ENCODE data around the gene ERICH4. TPM values are rescaled to one million over a fixed set of nuclear protein-coding genes. Genes with fewer than 3 reads are reported as not detected.
"Not testable (repeated sequence)": the region's sequence is repeated elsewhere in the genome, so short reads cannot be mapped to it uniquely, and the experiment has no call there.

The ERICH4 gene
- total and polyA plus RNA-seq, 3 donors from 2014 or later = 0.61 to 1.8 TPM; not detected in 1

- no peak for TF ChIP-seq CTCF (IDR thresholded peaks at IDR 0.05)
- no peak for TF ChIP-seq POLR2A (IDR thresholded peaks at IDR 0.05)
- Histone ChIP-seq H3K9me3 (no peaks in the 10 kb centered on the region), H3K27me3 (no peaks in the 10 kb centered on the region), H3K36me3 (ENCODE audit: low read depth, missing control alignments) (no peaks in the 10 kb centered on the region), H3K4me3 (no peak overlapping the region), H3K27ac (peak overlapping the region in 1 of 2 donors; percentile 58), H3K4me1 (no peaks in the 10 kb centered on the region)
- WGBS, 2 donors = 51 to 55% methylated on average over 12 of the region's 12 CpGs
- intact Hi-C loops (cut with DNase I; ENCODE audit: low total_unique reads) = no loop called here
- DNase-seq = peak; percentile 45
Observed at GRCh38 chr19:41480336-41480735, 37.4 kb downstream of the ERICH4 start.

GRCh38 chr19:41484822-41485221, 41.9 kb downstream of the ERICH4 start:
- Histone ChIP-seq H3K4me1 (no peaks in the 10 kb centered on the region), H3K4me3 (no peak overlapping the region), H3K27ac (no peak overlapping the region), H3K36me3 (ENCODE audit: low read depth, missing control alignments) (no peaks in the 10 kb centered on the region), H3K9me3 (no peaks in the 10 kb centered on the region), H3K27me3 (no peaks in the 10 kb centered on the region)
- no peak for DNase-seq
- 82 to 87% methylated on average over 4 of the region's 4 CpGs for WGBS, 2 donors
- TF ChIP-seq CTCF (IDR thresholded peaks at IDR 0.05) = no peak
- no peak for TF ChIP-seq POLR2A (IDR thresholded peaks at IDR 0.05)
- intact Hi-C loops (cut with DNase I; ENCODE audit: low total_unique reads) = no loop called here

- intact Hi-C loops (cut with DNase I; ENCODE audit: low total_unique reads); H3K9me3 ChIP-seq; H3K27me3 ChIP-seq; H3K4me1 ChIP-seq; H3K4me3 ChIP-seq; DNase-seq; H3K27ac ChIP-seq; H3K36me3 ChIP-seq (ENCODE audit: low read depth, missing control alignments): not testable (repeated sequence)
- WGBS, 2 donors = 92 to 93% methylated on average over 4 of the region's 4 CpGs
Observed at GRCh38 chr19:41486953-41487352, 44.0 kb downstream of the ERICH4 start.

- intact Hi-C loops (cut with DNase I; ENCODE audit: low total_unique reads) = no loop called here
- Histone ChIP-seq H3K36me3 (ENCODE audit: low read depth, missing control alignments) (no peaks in the 10 kb centered on the region), H3K4me3 (no peak overlapping the region), H3K27me3 (no peaks in the 10 kb centered on the region), H3K9me3 (no peaks in the 10 kb centered on the region), H3K4me1 (no peaks in the 10 kb centered on the region), H3K27ac (no peak overlapping the region)
- DNase-seq = no peak
- 94 to 95% methylated on average over 5 of the region's 5 CpGs for WGBS, 2 donors
- TF ChIP-seq POLR2A (IDR thresholded peaks at IDR 0.05) (no peak), CTCF (IDR thresholded peaks at IDR 0.05) (no peak)
Observed at GRCh38 chr19:41492843-41493242, 49.9 kb downstream of the ERICH4 start.

Small RNAs within 50 kb of the gene (small RNA-seq; reads per million reads assigned to genes)
- gene RF00017 = 0 reads per million in 2 donors

Other genes with a start within 250 kb of the ERICH4 start
- 1 to 10 TPM; 1.4 to 2.0 TPM for gene CYP2S1, start 249.9 kb upstream of the ERICH4 start, total RNA-seq
- gene CYP2S1, start 249.9 kb upstream of the ERICH4 start, polyA plus RNA-seq (ENCODE audit: insufficient read depth, low read depth, low replicate concordance) = 1.6 TPM
- gene AXL, start 223.9 kb upstream of the ERICH4 start, total RNA-seq = 100 to 1,000 TPM in 1 of 2 donors, 10 to 100 TPM in 1; 98.2 to 150 TPM
- 56.0 TPM for gene AXL, start 223.9 kb upstream of the ERICH4 start, polyA plus RNA-seq (ENCODE audit: insufficient read depth, low read depth, low replicate concordance)
- 100 to 1,000 TPM; 192 to 197 TPM for gene HNRNPUL1, start 178.8 kb upstream of the ERICH4 start, total RNA-seq
- gene HNRNPUL1, start 178.8 kb upstream of the ERICH4 start, polyA plus RNA-seq (ENCODE audit: insufficient read depth, low read depth, low replicate concordance) = 230 TPM
- 10 to 100 TPM; 36.2 to 40.2 TPM for gene CCDC97, start 133.0 kb upstream of the ERICH4 start, total RNA-seq
- 57.8 TPM for gene CCDC97, start 133.0 kb upstream of the ERICH4 start, polyA plus RNA-seq (ENCODE audit: insufficient read depth, low read depth, low replicate concordance)
- 10 to 100 TPM; 12.7 to 17.0 TPM for gene TGFB1, start 89.2 kb upstream of the ERICH4 start, total RNA-seq
- gene TGFB1, start 89.2 kb upstream of the ERICH4 start, polyA plus RNA-seq (ENCODE audit: insufficient read depth, low read depth, low replicate concordance) = 19.8 TPM
- gene B9D2, start 79.0 kb upstream of the ERICH4 start, total RNA-seq = 10 to 100 TPM in 1 of 2 donors, 1 to 10 TPM in 1; 6.7 to 13.5 TPM
- gene B9D2, start 79.0 kb upstream of the ERICH4 start, polyA plus RNA-seq (ENCODE audit: insufficient read depth, low read depth, low replicate concordance) = 14.6 TPM
- 10 to 100 TPM; 17.0 to 32.9 TPM for gene TMEM91, start 66.6 kb upstream of the ERICH4 start, total RNA-seq
- 33.2 TPM for gene TMEM91, start 66.6 kb upstream of the ERICH4 start, polyA plus RNA-seq (ENCODE audit: insufficient read depth, low read depth, low replicate concordance)
- 10 to 100 TPM; 19.1 to 23.8 TPM for gene EXOSC5, start 45.8 kb upstream of the ERICH4 start, total RNA-seq
- 28.0 TPM for gene EXOSC5, start 45.8 kb upstream of the ERICH4 start, polyA plus RNA-seq (ENCODE audit: insufficient read depth, low read depth, low replicate concordance)
- 10 to 100 TPM; 80.8 to 81.3 TPM for gene BCKDHA, start 45.3 kb upstream of the ERICH4 start, total RNA-seq
- gene BCKDHA, start 45.3 kb upstream of the ERICH4 start, polyA plus RNA-seq (ENCODE audit: insufficient read depth, low read depth, low replicate concordance) = 53.1 TPM
- gene B3GNT8, start 15.8 kb upstream of the ERICH4 start, total RNA-seq = 1 to 10 TPM; 1.0 to 1.2 TPM
- gene B3GNT8, start 15.8 kb upstream of the ERICH4 start, polyA plus RNA-seq (ENCODE audit: insufficient read depth, low read depth, low replicate concordance) = 1.3 TPM
- 10 to 100 TPM; 26.7 to 35.8 TPM for gene DMAC2, start 3.2 kb upstream of the ERICH4 start, total RNA-seq
- gene DMAC2, start 3.2 kb upstream of the ERICH4 start, polyA plus RNA-seq (ENCODE audit: insufficient read depth, low read depth, low replicate concordance) = 24.6 TPM
- gene CEACAM21, start 133.0 kb downstream of the ERICH4 start, total RNA-seq = 1 to 10 TPM in 1 of 2 donors, under 1 TPM in 1; 0.71 to 1.3 TPM
- 3.6 TPM for gene CEACAM21, start 133.0 kb downstream of the ERICH4 start, polyA plus RNA-seq (ENCODE audit: insufficient read depth, low read depth, low replicate concordance)
- gene CEACAM4, start 183.9 kb downstream of the ERICH4 start, total RNA-seq = 1 to 10 TPM in 1 of 2 donors, not detected in 1; 1.7 TPM
- gene CEACAM4, start 183.9 kb downstream of the ERICH4 start, polyA plus RNA-seq (ENCODE audit: insufficient read depth, low read depth, low replicate concordance) = 0.47 TPM
- gene CEACAM7, start 245.1 kb downstream of the ERICH4 start, total RNA-seq = under 1 TPM; 0.19 to 0.39 TPM
- gene CEACAM7, start 245.1 kb downstream of the ERICH4 start, polyA plus RNA-seq (ENCODE audit: insufficient read depth, low read depth, low replicate concordance) = not detected